ENCODE measurements around the gene KIF23.

GRCh38 chr15:69369631-69370030 is 44.5 kb upstream of the KIF23 start:
- TF ChIP-seq, protein P1, sequence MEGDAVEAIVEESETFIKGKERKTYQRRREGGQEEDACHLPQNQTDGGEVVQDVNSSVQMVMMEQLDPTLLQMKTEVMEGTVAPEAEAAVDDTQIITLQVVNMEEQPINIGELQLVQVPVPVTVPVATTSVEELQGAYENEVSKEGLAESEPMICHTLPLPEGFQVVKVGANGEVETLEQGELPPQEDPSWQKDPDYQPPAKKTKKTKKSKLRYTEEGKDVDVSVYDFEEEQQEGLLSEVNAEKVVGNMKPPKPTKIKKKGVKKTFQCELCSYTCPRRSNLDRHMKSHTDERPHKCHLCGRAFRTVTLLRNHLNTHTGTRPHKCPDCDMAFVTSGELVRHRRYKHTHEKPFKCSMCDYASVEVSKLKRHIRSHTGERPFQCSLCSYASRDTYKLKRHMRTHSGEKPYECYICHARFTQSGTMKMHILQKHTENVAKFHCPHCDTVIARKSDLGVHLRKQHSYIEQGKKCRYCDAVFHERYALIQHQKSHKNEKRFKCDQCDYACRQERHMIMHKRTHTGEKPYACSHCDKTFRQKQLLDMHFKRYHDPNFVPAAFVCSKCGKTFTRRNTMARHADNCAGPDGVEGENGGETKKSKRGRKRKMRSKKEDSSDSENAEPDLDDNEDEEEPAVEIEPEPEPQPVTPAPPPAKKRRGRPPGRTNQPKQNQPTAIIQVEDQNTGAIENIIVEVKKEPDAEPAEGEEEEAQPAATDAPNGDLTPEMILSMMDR (IDR thresholded peaks at IDR 0.05), result no peak
- no peak for TF ChIP-seq POLR2A (IDR thresholded peaks at IDR 0.05)
- no peak for TF ChIP-seq POLR2AphosphoS5 (IDR thresholded peaks at IDR 0.05)
- no peak for TF ChIP-seq EP300 (IDR thresholded peaks at IDR 0.05)
